SK-N-MC (cell line): Measurements from ENCODE around the gene MYO16.

Experiments
- EZH2 ChIP-seq: fragments of 200-600 bp; sonication (generic); IDR thresholded peaks from one replicate; pipeline ENCODE4 v1.6.1; 2017; ENCODE audit warnings: antibody characterized with exemption
- POLR2AphosphoS5 ChIP-seq: IDR thresholded peaks from 2 replicates; pipeline ENCODE4 v1.6.1; 2012; ENCODE audit warnings: mild to moderate bottlenecking, low read depth, low read length, borderline replicate concordance

GRCh38 chr13:108813587-108814170, 184.3 kb downstream of the MYO16 start:
- no peak for TF ChIP-seq POLR2AphosphoS5
- TF ChIP-seq EZH2 = no peak
